Measurements from ENCODE around the gene FREY1. TPM values are rescaled to one million over a fixed set of nuclear protein-coding genes. Genes with fewer than 3 reads are reported as not detected.

Gene FREY1
- total RNA-seq, 1 donor = 0.43 TPM

DNA sequence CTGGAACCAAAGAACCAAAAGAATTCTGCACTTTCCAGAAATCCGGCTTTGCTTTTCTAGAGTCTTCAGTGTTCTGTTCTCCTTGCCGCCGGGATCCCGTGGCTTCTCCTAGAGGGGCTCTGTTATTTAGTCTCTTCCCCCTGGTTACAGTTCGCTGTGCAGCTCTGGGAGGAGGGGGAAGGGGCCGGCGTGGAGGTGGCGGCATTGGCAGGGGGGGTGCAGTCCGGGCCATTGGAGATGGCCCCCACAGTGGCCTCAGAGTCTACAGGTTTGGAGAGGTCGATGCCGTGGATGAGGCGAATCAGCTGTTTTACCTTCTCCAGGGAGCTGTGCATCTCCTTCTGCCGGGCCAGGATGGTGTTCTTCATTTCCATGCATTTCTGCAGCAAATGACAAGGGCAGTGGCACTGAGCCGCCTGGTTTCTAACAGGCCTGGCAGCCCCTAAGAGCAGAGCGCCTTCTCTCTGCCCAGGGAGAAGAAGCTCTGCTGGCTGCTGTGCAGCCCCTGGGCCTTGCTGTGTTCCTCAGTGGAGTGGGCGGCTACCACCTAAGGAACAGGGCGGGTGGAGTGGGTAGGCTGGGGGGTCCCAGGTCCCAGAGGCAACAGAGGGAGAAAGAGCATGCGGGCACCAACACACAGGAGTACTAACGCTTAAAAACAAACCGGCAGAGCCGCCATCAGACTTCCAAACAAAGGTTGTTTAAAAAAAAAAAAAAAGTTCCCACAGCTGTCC lies 26.9 kb upstream of the FREY1 start:
- no peak overlapping the region for H3K4me3 ChIP-seq (ENCODE audit: low read depth, low read length)
- no peak for DNase-seq (ENCODE audit: low read depth)
- TF ChIP-seq, protein P1, sequence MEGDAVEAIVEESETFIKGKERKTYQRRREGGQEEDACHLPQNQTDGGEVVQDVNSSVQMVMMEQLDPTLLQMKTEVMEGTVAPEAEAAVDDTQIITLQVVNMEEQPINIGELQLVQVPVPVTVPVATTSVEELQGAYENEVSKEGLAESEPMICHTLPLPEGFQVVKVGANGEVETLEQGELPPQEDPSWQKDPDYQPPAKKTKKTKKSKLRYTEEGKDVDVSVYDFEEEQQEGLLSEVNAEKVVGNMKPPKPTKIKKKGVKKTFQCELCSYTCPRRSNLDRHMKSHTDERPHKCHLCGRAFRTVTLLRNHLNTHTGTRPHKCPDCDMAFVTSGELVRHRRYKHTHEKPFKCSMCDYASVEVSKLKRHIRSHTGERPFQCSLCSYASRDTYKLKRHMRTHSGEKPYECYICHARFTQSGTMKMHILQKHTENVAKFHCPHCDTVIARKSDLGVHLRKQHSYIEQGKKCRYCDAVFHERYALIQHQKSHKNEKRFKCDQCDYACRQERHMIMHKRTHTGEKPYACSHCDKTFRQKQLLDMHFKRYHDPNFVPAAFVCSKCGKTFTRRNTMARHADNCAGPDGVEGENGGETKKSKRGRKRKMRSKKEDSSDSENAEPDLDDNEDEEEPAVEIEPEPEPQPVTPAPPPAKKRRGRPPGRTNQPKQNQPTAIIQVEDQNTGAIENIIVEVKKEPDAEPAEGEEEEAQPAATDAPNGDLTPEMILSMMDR (IDR thresholded peaks at IDR 0.05; ENCODE audit: insufficient read depth, low read depth, low read length) = no peak

- TF ChIP-seq, protein P1 (IDR thresholded peaks at IDR 0.05; ENCODE audit: insufficient read depth, low read depth, low read length) = no peak
- no peak for DNase-seq (ENCODE audit: low read depth)
- H3K4me3 ChIP-seq (ENCODE audit: low read depth, low read length) = no peak overlapping the region
Measured at GRCh38 chr11:45933131-45933831, 26.2 kb upstream of the FREY1 start.

DNA sequence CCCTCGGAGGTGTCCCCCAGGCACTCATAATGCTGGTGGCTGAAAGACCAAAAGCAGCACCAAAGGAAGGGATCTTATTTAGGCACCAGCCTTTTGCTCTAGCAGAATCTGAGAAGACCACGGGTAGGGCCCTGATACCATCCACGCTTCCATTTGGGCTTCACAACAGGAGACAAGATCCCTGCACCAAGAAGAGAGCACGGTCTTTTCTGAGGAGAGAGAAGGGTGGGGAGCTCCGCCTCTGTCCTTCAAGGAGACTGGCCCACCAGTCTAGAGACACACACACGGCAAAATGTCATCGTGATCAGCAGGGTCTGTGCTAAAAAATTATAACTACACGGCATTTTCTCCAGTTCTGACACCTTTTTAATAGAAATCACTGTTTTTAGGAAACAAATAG lies 25.1 kb upstream of the FREY1 start:
- no peak overlapping the region for H3K4me3 ChIP-seq (ENCODE audit: low read depth, low read length)
- no peak for DNase-seq (ENCODE audit: low read depth)
- TF ChIP-seq, protein P1 (IDR thresholded peaks at IDR 0.05; ENCODE audit: insufficient read depth, low read depth, low read length) = no peak

DNA sequence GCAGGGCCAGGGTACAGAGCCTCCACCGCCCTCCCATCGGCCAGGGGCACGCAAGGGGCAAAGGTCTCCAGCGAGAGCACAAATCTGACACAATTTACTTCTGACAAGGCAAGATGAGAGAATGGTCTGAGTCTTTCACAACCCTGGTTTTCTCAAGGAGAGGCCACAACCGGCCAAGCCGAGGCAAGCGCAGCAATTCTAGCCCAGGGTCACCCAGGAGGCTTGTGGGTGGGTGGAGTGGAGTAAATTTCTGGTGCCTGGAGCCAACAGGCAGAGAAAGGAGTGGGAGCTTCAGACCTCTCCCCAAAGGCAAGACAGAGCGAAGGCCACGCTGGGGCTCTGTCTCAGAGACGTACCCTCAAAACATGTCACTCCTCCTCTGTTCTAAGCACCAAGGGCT lies 24.7 kb upstream of the FREY1 start:
- DNase-seq (ENCODE audit: low read depth) = no peak
- TF ChIP-seq, protein P1 (IDR thresholded peaks at IDR 0.05; ENCODE audit: insufficient read depth, low read depth, low read length) = no peak
- no peak overlapping the region for H3K4me3 ChIP-seq (ENCODE audit: low read depth, low read length)

GRCh38 chr11:45930951-45931570 lies 24.0 kb upstream of the FREY1 start:
- TF ChIP-seq, protein P1 (IDR thresholded peaks at IDR 0.05; ENCODE audit: insufficient read depth, low read depth, low read length) = no peak
- DNase-seq (ENCODE audit: low read depth) = no peak

DNA sequence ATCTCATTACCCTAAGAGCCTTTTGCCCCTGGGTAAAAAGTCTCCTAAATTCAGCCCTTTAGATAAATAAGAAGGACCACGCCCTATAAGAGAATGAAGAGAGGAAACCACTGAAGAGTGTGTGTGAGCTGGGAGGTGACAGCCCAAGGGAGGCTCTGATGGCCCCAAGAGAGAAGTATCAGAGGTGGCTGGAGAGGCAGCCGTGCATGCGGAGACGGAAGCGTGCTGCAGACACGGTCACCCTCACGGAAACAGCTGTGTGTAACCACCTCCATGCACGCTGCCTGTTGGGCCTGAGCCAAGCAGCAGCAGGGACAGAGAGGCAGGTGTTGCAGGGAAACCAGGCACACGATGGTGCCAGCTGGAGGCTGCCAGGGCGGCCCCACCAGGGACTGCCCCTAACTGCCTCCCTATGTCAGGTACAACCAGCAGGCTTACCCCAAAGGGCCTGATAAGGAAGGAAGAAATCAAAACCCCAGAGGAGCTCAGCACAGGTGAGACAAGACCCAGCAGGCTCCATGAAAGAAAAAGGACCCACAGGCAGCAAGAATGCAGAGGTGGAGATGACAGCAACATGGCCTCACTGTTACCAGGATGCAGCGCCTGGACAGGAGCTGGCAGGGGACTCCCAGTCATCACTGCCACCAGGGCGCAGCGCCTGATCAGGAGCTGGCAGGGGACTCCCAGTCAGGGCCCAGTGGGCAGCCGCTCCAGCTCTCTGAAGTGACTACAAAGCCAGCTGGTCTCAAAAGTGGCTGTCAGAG lies 23.1 kb upstream of the FREY1 start:
- H3K4me3 ChIP-seq (ENCODE audit: low read depth, low read length) = no peak overlapping the region
- no peak for DNase-seq (ENCODE audit: low read depth)
- TF ChIP-seq, protein P1 (IDR thresholded peaks at IDR 0.05; ENCODE audit: insufficient read depth, low read depth, low read length) = no peak

More at GRCh38 chr11:45930951-45931570, 24.0 kb upstream of the FREY1 start:
- H3K4me3 ChIP-seq (ENCODE audit: low read depth, low read length) = no peak overlapping the region
